Measurements from ENCODE around the gene ADAM22.
"Not testable (repeated sequence)": the region's sequence is repeated elsewhere in the genome, so short reads cannot be mapped to it uniquely, and the experiment has no call there.

ADAM22 gene

GRCh38 chr7:88115258-88115796 is 181.3 kb downstream of the ADAM22 start:
- no peak for DNase-seq

DNA sequence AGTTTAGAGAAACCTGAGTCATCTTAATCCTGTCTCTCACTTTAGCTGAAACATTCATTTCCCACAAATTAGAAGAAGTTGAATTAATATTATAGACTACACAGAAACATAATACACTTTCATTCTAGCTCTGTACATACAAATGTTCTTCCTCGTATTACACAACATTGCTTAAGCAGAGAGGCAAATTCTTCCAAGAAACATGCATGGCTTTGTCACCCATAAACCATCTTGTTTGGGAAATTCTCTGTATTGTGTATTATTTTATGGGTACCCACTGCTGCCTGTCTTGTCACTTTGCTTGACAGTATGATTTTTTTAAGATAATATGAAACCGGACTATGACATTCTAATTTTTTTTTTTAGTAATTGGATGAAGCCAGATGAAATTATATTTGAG is 181.8 kb downstream of the ADAM22 start:
- no peak for DNase-seq

- DNase-seq, result no peak
These were observed 182.3 kb downstream of the ADAM22 start for GRCh38 chr7:88116235-88116795.

DNA sequence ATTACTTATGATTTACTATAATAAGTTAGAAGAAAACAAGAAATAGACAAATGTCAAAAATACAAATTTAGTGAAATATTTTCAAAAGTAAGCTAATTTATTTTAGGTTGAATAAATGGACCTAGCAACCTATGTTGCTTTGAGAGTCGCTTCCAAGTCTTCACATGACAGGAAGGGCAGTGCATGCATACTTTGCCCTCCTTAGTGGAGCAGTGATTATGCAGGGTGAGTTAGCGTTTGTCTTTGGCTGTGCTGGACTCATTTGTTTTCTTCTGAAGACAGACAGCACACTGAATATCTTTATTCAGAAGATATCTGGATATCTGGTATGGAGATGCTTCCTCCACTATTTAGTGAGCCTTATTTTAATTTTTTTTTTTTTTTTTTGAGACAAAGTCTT is 183.3 kb downstream of the ADAM22 start:
- no peak for DNase-seq

DNA sequence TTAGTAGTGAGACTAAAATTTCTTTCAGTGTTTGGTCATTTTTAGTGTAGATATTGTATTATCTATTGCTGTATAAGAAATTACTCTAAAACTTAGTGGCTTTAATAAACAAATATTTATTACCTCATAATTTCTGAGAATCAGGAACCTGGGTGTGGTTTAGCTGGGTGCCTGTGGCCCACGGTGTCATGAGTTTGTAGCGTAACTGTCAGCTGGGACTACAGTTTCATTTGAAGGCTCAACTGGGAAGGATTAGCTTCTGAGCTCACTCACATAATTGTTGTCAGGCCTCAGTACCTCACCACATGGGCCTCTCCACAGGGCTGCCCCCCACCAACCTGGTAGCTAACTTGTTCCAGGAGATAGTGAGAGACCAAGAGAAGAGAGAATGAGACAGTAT is 187.3 kb downstream of the ADAM22 start:
- no peak for DNase-seq

GRCh38 chr7:88127637-88128290 is 193.7 kb downstream of the ADAM22 start:
- no peak for DNase-seq

GRCh38 chr7:88132725-88133124 is 198.7 kb downstream of the ADAM22 start:
- no peak for DNase-seq

GRCh38 chr7:88140947-88141346 is 206.9 kb downstream of the ADAM22 start:
- no peak for DNase-seq

DNA sequence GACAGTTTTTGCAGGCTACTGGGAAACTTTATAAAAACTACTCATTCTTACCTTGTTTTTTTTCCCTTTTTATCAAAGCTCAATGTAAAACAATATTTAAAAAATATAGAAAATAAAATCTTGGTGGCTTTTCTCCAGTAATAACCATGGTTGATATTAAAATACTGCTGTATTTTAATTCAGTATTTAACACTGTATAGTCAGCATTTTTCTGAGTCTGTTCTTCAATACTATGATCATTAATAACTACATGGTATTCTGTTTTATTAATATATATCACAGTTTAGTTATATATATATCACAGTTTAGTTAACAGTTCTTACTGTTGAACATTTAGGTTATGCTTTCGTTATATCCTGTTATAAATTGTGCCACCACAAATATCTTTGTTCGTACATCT is 207.4 kb downstream of the ADAM22 start:
- DNase-seq, result no peak

- DNase-seq, result no peak
These were observed 207.9 kb downstream of the ADAM22 start for GRCh38 chr7:88141953-88142352.

DNA sequence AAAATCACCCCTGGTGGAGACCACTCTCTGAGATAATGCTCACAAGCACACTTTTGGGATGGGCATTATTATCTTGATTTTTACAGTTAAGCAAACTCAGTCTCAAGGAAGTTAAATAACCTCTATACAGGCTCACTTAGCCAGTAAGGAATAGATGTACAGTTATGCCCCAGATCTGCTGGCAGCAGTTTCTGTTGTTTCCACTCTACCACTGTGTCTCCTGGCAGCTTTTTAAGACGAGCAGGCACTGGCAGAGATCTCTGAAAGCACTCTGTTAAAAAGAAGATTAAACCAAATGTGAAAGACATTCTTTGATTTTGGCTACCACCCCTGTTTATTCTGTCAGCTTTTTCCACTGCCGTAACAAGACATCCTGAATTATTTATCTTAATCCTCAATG is 212.6 kb downstream of the ADAM22 start:
- no peak for DNase-seq

- DNase-seq, result no peak
These were observed 213.3 kb downstream of the ADAM22 start for GRCh38 chr7:88147341-88147740.

- DNase-seq, result no peak
These were observed 213.9 kb downstream of the ADAM22 start for GRCh38 chr7:88147949-88148348.

DNA sequence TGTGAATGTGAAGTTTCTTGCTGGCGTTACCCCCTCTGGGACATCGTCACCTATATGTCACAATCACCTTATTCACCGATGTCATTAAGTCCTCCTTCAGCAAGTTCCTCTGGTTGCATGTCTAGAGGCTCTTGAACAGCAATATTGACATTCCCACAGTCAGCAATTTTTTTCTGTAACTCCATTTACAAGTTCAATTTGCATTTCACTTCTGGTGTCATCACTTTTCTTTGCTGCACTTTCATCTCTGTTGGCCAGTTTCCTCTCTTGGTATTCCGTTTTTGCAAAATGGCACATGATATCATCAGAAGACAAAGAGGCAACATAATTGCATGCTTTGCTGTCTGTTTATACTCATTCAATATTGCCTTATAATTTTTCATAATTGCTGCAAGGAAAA is 216.0 kb downstream of the ADAM22 start:
- no peak for DNase-seq

GRCh38 chr7:88151119-88151790 is 217.2 kb downstream of the ADAM22 start:
- DNase-seq, result no peak

DNA sequence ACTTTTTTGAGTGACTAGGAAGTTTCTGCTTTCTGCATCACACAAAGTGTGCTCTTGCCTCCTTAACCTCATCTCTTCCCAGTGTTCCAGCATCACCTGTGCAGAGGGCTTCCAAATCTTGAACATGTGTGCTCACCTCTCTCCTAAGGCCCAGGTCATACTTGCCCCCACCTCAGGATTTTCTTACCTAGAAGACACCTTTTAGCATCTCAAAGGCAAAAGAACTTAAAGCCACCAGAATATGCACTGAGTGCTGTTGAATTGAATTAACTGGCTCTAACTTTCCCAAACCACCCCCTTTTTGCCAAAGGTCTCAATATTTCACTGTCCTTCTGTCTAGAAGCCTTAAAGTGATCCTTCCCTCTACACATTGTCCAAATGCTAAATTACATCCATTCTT is 219.3 kb downstream of the ADAM22 start:
- DNase-seq, result no peak

GRCh38 chr7:88155756-88156155 is 221.7 kb downstream of the ADAM22 start:
- no peak for DNase-seq

DNA sequence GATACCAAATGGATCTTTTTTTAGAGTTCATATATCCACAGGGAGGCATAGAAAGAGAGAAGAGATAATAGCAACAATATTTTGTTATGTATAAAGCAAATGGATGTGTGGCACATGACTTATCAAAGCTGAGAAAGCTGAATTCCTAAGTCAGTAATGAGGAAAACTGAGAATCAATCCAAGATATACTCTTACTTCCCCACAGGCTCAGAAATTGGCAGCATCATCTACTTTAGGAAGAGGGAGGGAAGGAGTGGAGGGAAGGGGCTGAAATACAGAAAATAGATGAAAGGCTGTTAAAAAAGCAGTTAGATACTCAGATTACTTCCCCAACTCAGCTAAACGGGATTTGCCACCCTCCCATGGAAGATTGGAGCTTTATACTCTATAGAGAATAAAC is 222.3 kb downstream of the ADAM22 start:
- DNase-seq, result no peak

GRCh38 chr7:88159741-88160140 is 225.7 kb downstream of the ADAM22 start:
- DNase-seq, result not testable (repeated sequence)

GRCh38 chr7:88165697-88166096 is 231.6 kb downstream of the ADAM22 start:
- no peak for DNase-seq

GRCh38 chr7:88167223-88167622 is 233.2 kb downstream of the ADAM22 start:
- DNase-seq, result no peak

GRCh38 chr7:88167721-88168120 is 233.7 kb downstream of the ADAM22 start:
- no peak for DNase-seq

DNA sequence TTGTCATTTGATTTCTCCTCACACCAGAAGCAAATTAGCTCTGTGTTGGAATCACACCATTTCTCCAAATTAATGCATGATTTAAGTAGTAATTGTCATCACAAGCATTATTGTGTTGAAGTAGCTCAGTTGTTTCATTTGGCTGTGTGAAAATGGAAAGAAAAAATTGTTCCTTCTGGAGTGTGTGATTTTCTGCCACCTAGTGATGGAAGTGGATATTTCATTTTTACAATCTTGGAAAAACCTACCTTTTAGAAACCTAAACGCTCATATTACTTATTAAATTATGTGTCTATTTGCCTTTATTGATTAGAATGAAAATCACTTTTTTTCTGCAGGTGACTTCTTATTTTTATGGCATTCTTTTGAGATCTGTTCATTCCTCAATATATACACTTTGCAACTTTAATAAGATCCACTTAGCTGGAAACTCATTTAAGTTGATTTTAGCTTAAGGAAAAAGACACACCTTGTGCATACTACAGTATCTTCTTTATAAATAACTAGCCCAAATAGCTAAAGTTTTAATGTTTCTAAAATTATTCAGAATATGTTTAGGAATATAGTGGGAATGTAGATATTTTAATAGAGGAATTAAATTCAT is 235.8 kb downstream of the ADAM22 start:
- DNase-seq, result no peak

DNA sequence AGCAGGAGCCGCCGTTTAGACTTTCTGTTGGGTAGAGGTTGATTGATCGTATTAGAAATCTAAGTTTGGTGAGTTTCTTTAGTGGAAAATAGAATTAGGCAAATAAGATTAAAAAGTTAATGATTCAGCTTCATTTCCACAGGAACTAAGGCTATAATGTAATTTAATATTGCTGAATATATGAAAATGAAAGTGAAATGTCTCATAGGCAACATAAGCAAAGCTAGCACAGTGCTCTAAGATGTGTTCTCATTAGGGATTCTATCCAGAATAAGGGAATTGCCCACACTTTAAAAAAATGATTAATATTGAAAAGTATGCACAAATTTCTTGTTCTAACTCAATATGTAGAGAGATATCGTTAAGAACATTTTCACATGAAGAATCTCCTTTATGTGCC is 238.8 kb downstream of the ADAM22 start:
- no peak for DNase-seq

Measured in activated CD4-positive, alpha-beta T cell treated with anti-CD3 and anti-CD28 coated beads for 1 hour (primary cell).